Gastroesophageal sphincter (tissue), 4 donors: Measurements from ENCODE around the gene DCC. TPM values are rescaled to one million over a fixed set of nuclear protein-coding genes. Genes with fewer than 3 reads are reported as not detected.

ENCODE experiments used
- ATAC-seq: fragments of 150-250 bp; one replicate; pipeline ENCODE4 v1.9.1; 2016; ENCODE audit warnings: mild to moderate bottlenecking, moderate library complexity
- H3K27ac ChIP-seq, 4 donors: fragments of 200-600 bp; sonication (generic) in 3 of 4; 1 replicate in 3 of 4; 2 replicates in 1 of 4; pipeline ENCODE4 v1.5.1; 2016 to 2019
- H3K27me3 ChIP-seq: fragments of 200-600 bp; sonication (generic); one replicate; pipeline ENCODE4 v1.5.1; 2019
- H3K36me3 ChIP-seq, 2 donors: fragments of 200-600 bp; sonication (generic); one replicate each; pipeline ENCODE4 v1.5.1; 2019; ENCODE audit warnings: control low read depth in 1 of 2
- H3K4me1 ChIP-seq, 3 donors: fragments of 200-600 bp; sonication (generic); 1 replicate in 2 of 3; 2 replicates in 1 of 3; pipeline ENCODE4 v1.5.1; 2016 to 2019; ENCODE audit warnings: control low read depth in 2 of 3
- H3K4me3 ChIP-seq, 2 donors: fragments of 200-600 bp; sonication (generic); one replicate each; pipeline ENCODE4 v1.5.1; 2019; ENCODE audit warnings: mild to moderate bottlenecking in 1 of 2, moderate library complexity in 1 of 2
- H3K9me3 ChIP-seq, 3 donors: fragments of 200-600 bp; sonication (generic); one replicate each; pipeline ENCODE4 v1.5.1; 2017 to 2019; ENCODE audit warnings: control low read depth in 2 of 3
- EP300 ChIP-seq: sonication (generic); formaldehyde crosslinking; IDR thresholded peaks from one replicate; pipeline ENCODE4 v1.6.1; 2017; ENCODE audit warnings: antibody characterized with exemption, mild to moderate bottlenecking
- POLR2A ChIP-seq, 2 donors: fragments of 450-650 bp; IDR thresholded peaks; one replicate each; pipeline ENCODE4 v1.6.1; 2017; ENCODE audit warnings: antibody characterized with exemption in 2 of 2, mild to moderate bottlenecking in 2 of 2, moderate library complexity in 1 of 2
- POLR2AphosphoS5 ChIP-seq: sonication (generic); formaldehyde crosslinking; IDR thresholded peaks from one replicate; pipeline ENCODE4 v1.6.1; 2017; ENCODE audit warnings: antibody characterized with exemption
- WGBS, 2 donors: methylation state at CpG; one replicate each; pipeline ENCODE4 v1.1.5; 2018; ENCODE audit warnings: low coverage in 1 of 2; 5-methylcytosine and 5-hydroxymethylcytosine counted together
- total RNA-seq, 4 donors: library from RNA; depleted of rRNA; stranded (reverse); fragments of >200 nt; gene quantifications; one replicate each; pipeline ENCODE4 v1.1.0, GENCODE V29; 2016
- TF ChIP-seq, protein P1 (sequence below), 4 experiments: fragments of 200-600 bp in 2 of 4; fragments of 450-650 bp in 2 of 4; sonication (generic) in 1 of 4; IDR thresholded peaks; one replicate each; pipeline ENCODE4 v1.5.1; 2017 to 2019; ENCODE audit warnings: antibody characterized with exemption in 4 of 4, mild to moderate bottlenecking in 2 of 4, moderate library complexity in 2 of 4

The DCC gene
- total RNA-seq, 4 donors from 2014 or later: 0.13 to 0.54 (median 0.47) TPM; not detected in 1

DNA sequence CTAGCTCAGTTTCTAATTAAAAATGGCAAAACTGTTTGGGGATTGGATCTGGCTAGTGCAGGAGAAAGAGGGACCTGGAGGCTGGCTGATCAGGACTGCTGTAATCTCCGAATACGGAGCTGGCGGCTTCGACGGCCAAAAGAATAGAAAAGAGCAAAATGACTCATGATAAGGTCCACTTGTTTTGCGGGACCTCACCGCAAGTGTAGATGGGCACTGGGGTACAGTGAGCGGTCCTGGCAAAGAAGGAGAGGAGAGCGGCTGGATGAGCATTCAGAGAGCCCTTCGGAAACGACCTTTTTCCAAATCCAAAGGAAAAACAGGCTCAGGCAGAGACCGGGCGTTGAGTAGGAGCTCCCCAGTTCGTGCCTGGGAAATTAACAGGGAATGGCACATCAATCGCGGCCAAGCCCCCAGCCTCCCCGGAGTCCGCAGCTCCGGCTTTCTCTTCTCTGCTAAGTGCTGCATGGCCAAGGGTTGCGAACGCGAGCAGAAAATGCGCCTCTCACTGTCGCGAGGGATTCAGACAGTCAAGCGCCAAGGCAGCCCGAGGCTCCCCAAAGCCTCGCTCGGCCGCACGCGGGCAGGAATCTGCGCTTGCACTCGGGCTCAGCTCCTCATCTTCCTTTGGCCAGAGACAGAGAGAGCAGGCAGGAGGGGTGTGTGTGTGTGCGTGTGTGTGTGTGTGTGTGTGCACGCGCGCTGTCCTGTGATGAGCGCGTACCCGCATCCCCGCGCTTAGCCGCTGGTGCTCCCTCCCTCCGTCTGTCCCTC, 1.8 kb downstream of the DCC start:
- Histone ChIP-seq H3K4me3 (peak overlapping the region in 1 of 2 donors; percentile 32), H3K36me3 (no peaks in the 10 kb centered on the region), H3K27ac (no peak overlapping the region), H3K4me1 (peaks cover 0 to 28% (median 9%) of the 10 kb centered on the region in 3 donors), H3K27me3 (peaks cover 69% of the 10 kb centered on the region), H3K9me3 (no peaks in the 10 kb centered on the region)
- TF ChIP-seq POLR2A (IDR thresholded peaks at IDR 0.05) (no peak), POLR2AphosphoS5 (no peak), EP300 (no peak)
- TF ChIP-seq, protein P1, sequence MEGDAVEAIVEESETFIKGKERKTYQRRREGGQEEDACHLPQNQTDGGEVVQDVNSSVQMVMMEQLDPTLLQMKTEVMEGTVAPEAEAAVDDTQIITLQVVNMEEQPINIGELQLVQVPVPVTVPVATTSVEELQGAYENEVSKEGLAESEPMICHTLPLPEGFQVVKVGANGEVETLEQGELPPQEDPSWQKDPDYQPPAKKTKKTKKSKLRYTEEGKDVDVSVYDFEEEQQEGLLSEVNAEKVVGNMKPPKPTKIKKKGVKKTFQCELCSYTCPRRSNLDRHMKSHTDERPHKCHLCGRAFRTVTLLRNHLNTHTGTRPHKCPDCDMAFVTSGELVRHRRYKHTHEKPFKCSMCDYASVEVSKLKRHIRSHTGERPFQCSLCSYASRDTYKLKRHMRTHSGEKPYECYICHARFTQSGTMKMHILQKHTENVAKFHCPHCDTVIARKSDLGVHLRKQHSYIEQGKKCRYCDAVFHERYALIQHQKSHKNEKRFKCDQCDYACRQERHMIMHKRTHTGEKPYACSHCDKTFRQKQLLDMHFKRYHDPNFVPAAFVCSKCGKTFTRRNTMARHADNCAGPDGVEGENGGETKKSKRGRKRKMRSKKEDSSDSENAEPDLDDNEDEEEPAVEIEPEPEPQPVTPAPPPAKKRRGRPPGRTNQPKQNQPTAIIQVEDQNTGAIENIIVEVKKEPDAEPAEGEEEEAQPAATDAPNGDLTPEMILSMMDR (IDR thresholded peaks at IDR 0.05): no peak
- no peak for ATAC-seq
- 0 to 1% methylated on average over 3 to 10 of the region's 45 CpGs for WGBS, 2 donors

DNA sequence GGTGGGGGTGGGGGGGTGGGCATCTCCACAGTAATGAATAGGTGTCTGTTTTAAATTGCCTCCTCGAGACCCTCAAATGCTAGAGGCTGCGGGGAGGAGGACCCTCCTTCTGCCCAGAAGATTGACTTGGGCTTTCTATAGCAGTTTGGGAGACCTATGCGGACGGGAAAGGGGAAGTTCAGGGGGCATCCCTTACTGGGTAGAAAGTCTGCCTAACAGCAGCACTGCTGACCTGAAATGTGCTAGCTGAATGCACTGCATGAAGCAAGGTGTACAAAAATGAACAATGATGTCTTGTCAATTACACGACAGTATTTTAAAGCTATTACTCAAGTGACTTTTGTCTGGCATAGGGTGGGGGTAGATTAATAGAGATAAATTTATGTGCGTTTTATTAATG, 2.5 kb downstream of the DCC start:
- no peak overlapping the region for H3K4me3 ChIP-seq
- H3K36me3 ChIP-seq: no peaks in the 10 kb centered on the region
- TF ChIP-seq POLR2AphosphoS5: no peak
- peaks cover 0 to 28% (median 9%) of the 10 kb centered on the region in 3 donors for H3K4me1 ChIP-seq
- no peaks in the 10 kb centered on the region for H3K9me3 ChIP-seq
- ATAC-seq: no peak
- peaks cover 63% of the 10 kb centered on the region for H3K27me3 ChIP-seq
- no peak overlapping the region for H3K27ac ChIP-seq
- WGBS, 2 donors: 72 to 86% methylated on average over 2 to 5 of the region's 6 CpGs

DNA sequence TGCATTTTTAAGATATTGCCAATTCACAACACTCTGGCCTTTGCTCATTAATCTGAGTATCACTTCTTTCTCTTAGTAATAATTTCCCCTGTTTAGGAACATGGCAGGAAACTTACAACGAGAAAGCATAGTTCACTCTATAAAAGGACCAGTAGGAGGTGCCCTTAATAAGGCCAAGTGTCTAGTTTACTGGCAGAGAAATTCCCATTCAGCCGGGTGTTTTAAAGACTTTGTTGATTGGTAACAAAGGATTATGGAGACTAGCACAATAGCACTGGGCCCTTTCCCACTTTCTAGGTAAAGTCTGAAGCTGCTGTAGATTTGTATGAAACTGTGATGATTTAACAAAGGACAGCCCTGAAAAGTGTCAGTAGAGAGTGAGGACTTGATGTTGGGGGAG, 3.1 kb downstream of the DCC start:
- peaks cover 0 to 28% (median 9%) of the 10 kb centered on the region in 3 donors for H3K4me1 ChIP-seq
- no peak overlapping the region for H3K27ac ChIP-seq
- no peak for ATAC-seq
- no peak overlapping the region for H3K4me3 ChIP-seq
- TF ChIP-seq POLR2A (IDR thresholded peaks at IDR 0.05): no peak
- no peak for TF ChIP-seq POLR2AphosphoS5
- TF ChIP-seq, protein P1 (IDR thresholded peaks at IDR 0.05): no peak
- no peak for TF ChIP-seq EP300
- no peaks in the 10 kb centered on the region for H3K36me3 ChIP-seq
- 34 to 40% methylated on average over 2 of the region's 2 CpGs for WGBS, 2 donors
- H3K27me3 ChIP-seq: peaks cover 56% of the 10 kb centered on the region
- H3K9me3 ChIP-seq: no peaks in the 10 kb centered on the region

DNA sequence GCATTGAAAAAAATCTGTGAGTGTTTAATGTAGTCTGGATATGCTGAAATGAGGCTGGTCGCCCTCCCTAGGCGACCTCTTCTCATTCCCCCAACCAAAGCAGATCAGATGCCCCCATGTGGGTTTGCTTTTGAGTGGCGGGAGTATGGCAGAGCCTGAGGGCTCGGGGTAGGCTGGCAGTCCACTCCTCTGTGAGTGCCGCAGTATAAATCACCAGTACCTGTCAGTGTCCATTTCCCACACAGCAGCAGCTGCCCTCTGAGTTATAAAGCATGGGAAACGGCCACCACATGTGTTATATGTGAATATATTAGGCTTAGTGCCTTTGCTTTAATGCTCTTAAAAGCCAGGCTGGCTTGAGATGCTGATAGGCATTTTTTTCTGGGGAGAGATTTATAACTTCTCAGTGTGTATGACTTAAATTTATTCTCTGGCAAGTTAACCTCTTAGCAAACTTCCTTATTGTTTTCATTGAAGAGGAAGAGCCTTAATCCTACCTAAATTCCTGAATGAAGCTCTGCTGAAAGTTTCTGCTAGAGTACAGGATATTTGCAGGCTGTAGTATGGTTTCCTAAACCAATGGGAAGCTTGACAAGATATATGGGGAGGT, 3.8 kb downstream of the DCC start:
- H3K4me3 ChIP-seq: no peak overlapping the region
- H3K4me1 ChIP-seq: peaks cover 0 to 28% (median 9%) of the 10 kb centered on the region in 3 donors
- no peaks in the 10 kb centered on the region for H3K9me3 ChIP-seq
- H3K27me3 ChIP-seq: peaks cover 49% of the 10 kb centered on the region
- TF ChIP-seq POLR2AphosphoS5 (no peak), EP300 (no peak), POLR2A (IDR thresholded peaks at IDR 0.05) (no peak)
- TF ChIP-seq, protein P1 (IDR thresholded peaks at IDR 0.05): no peak
- H3K36me3 ChIP-seq: no peaks in the 10 kb centered on the region
- WGBS, 2 donors: 59 to 93% methylated on average over 3 to 5 of the region's 6 CpGs
- H3K27ac ChIP-seq: no peak overlapping the region
- ATAC-seq: no peak

DNA sequence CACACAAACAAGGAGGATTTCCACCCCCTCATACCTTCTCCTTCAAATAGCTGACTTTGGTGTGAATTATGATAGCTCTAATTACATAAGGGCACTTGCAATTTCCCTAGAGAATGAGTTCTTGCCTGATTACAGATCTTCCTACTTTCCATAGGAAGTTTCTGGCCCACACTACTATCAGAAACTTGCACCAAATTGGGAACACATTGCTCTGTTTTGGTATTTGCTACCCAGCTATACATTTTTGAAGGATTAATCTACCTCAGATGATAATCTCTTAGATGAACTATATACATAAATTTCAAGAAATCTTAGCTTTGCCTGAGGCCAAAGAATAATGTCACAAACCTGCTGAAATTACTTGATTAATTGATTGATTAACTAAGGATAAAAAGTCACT, 4.9 kb downstream of the DCC start:
- Histone ChIP-seq H3K27me3 (peaks cover 39% of the 10 kb centered on the region), H3K4me3 (no peak overlapping the region), H3K27ac (no peak overlapping the region), H3K36me3 (no peaks in the 10 kb centered on the region), H3K9me3 (no peaks in the 10 kb centered on the region), H3K4me1 (peaks cover 0 to 25% (median 9%) of the 10 kb centered on the region in 3 donors)
- no peak for TF ChIP-seq POLR2A (IDR thresholded peaks at IDR 0.05)
- no peak for TF ChIP-seq POLR2AphosphoS5
- TF ChIP-seq, protein P1 (IDR thresholded peaks at IDR 0.05): no peak
- no peak for TF ChIP-seq EP300
- ATAC-seq: no peak
